HG03103 (cell line): Measurements from ENCODE around the gene ADAMTS2.
"Not testable (repeated sequence)": the region's sequence is repeated elsewhere in the genome, so short reads cannot be mapped to it uniquely, and the experiment has no call there.

Source experiments
- ATAC-seq: cut with Tn5 transposase; IDR thresholded peaks from one replicate; pipeline ENCODE4 v1.9.1; 2021; ENCODE audit warnings: low read depth; ENCODE audit not compliant: unreplicated experiment

The ADAMTS2 gene

GRCh38 chr5:179285776-179286162 is 59.5 kb downstream of the ADAMTS2 start:
- not testable (repeated sequence) for ATAC-seq

GRCh38 chr5:179284751-179285631 is 60.3 kb downstream of the ADAMTS2 start:
- ATAC-seq, result no peak

GRCh38 chr5:179283908-179284307 is 61.4 kb downstream of the ADAMTS2 start:
- not testable (repeated sequence) for ATAC-seq

- no peak for ATAC-seq
Observed at GRCh38 chr5:179281694-179282093, 63.6 kb downstream of the ADAMTS2 start.

- ATAC-seq, result no peak
Observed at GRCh38 chr5:179280095-179280490, 65.2 kb downstream of the ADAMTS2 start.

GRCh38 chr5:179279347-179280094 is 65.7 kb downstream of the ADAMTS2 start:
- ATAC-seq, result no peak

- no peak for ATAC-seq
Observed at GRCh38 chr5:179278546-179278945, 66.7 kb downstream of the ADAMTS2 start.

GRCh38 chr5:179278119-179278518 is 67.1 kb downstream of the ADAMTS2 start:
- no peak for ATAC-seq

GRCh38 chr5:179276838-179277395 is 68.3 kb downstream of the ADAMTS2 start:
- no peak for ATAC-seq

- ATAC-seq, result no peak
Observed at GRCh38 chr5:179275941-179276837, 69.1 kb downstream of the ADAMTS2 start.

GRCh38 chr5:179275381-179275878 is 69.8 kb downstream of the ADAMTS2 start:
- no peak for ATAC-seq

- ATAC-seq, result no peak
Observed at GRCh38 chr5:179274321-179275315, 70.6 kb downstream of the ADAMTS2 start.

GRCh38 chr5:179273441-179274145 is 71.7 kb downstream of the ADAMTS2 start:
- ATAC-seq, result no peak

GRCh38 chr5:179273073-179273435 is 72.2 kb downstream of the ADAMTS2 start:
- no peak for ATAC-seq

- no peak for ATAC-seq
Observed at GRCh38 chr5:179272326-179273072, 72.8 kb downstream of the ADAMTS2 start.

- ATAC-seq, result no peak
Observed at GRCh38 chr5:179271821-179272325, 73.4 kb downstream of the ADAMTS2 start.

GRCh38 chr5:179271428-179271734 is 73.9 kb downstream of the ADAMTS2 start:
- no peak for ATAC-seq
